GM21825 (cell line): ENCODE measurements around the gene PFN1.

Experiments
- ATAC-seq: cut with Tn5 transposase; IDR thresholded peaks from one replicate; pipeline ENCODE4 v1.9.1; 2021; ENCODE audit warnings: mild to moderate bottlenecking, moderate library complexity; ENCODE audit not compliant: unreplicated experiment

The PFN1 gene

DNA sequence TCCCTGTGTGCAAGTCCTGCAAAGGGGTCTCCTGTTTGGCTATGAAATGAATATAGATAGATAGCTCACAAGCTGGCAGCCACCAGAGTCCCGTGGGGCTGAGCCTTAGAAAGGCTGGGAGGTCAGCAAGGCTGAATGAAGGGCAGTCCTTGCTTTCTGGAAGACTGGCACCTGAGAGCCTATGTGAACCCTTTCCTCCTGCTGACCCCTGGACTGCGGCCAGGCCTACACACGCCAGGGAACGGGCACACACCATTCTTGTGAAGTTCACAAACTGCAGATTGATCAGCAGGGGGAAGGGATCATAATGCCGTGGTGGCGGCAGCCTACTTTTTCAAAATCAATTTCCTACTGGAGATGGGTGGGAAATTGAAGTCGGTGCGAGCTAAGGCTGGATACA is 50.0 kb downstream of the PFN1 start:
- no peak for ATAC-seq

DNA sequence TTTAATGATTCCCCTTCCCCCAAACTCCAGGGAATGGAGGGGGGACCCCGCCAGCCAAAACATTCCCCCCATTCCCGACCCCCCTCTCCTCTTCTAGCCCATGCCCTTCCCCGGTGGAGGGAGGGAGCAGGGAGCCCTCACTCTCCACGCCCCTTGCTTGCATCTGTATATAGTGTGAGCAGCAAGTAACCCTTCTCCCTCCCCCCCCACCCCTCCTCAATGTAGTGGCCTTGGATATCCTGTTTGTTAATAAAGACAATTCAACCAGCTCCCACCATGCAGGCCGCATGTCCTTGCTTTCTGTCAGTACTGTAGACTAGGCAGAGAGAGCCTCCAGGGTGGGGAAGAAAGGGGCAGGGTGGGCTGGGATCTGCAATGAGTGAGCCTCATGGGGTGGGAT is 50.5 kb downstream of the PFN1 start:
- no peak for ATAC-seq

DNA sequence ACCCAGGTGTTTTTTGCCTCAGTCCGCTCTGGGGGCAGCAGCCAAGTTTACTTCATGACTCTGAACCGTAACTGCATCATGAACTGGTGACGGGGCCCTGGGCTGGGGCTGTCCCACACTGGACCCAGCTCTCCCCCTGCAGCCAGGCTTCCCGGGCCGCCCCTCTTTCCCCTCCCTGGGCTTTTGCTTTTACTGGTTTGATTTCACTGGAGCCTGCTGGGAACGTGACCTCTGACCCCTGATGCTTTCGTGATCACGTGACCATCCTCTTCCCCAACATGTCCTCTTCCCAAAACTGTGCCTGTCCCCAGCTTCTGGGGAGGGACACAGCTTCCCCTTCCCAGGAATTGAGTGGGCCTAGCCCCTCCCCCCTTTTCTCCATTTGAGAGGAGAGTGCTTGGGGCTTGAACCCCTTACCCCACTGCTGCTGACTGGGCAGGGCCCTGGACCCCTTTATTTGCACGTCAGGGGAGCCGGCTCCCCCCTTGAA is 51.1 kb downstream of the PFN1 start:
- no peak for ATAC-seq

DNA sequence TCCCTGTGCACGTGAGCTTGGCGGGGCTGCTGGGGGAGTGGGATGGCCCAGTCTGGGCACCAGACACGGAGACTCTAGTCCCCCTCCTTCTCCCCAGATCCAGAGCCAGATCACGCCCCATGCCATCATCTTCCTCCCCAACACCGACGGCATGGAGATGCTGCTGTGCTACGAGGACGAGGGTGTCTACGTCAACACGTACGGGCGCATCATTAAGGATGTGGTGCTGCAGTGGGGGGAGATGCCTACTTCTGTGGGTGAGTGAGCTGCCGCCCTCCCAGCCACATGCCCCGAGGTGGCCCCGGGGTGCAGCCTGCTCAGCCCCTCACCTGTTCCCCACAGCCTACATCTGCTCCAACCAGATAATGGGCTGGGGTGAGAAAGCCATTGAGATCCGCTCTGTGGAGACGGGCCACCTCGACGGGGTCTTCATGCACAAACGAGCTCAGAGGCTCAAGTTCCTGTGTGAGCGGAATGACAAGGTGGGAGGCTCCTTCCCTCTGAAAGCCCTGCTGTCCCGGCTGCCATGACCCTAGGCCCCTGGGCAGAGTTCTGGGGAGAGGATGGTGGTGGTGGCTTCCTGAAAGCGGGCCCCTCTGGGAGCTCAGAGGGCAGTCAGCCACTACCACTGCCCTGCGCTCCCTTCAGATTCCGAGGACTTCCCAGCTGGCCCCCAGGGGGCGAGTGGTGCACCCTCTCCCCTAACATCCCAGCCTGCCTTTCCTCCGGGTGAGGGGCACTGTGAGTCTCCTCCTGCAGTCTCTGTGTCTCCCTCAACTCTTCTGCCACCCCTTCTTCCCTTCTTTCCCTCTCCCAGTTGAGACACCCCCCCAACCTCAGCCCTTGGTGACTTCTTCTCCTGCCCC is 51.8 kb downstream of the PFN1 start:
- no peak for ATAC-seq

DNA sequence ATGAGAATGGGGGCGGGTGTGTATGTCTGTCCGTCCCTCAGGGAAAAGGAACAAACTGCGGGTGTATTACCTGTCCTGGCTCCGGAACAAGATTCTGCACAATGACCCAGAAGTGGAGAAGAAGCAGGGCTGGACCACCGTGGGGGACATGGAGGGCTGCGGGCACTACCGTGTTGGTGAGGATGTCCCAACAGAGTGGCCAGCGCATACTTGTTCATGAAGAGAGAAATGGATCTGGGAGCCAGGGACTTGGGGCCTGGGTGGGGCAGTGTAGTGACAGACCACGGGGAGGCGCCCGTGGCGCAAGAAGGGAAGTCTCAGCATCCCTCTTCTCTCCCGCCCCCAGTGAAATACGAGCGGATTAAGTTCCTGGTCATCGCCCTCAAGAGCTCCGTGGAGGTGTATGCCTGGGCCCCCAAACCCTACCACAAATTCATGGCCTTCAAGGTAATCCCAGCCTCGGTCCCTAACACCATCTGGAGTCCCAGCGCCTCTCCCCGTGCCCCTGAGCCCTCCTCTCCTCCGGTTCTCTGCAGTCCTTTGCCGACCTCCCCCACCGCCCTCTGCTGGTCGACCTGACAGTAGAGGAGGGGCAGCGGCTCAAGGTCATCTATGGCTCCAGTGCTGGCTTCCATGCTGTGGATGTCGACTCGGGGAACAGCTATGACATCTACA is 52.5 kb downstream of the PFN1 start:
- ATAC-seq = no peak
